ENCODE measurements around the gene PRIM1.

Gene PRIM1

GRCh38 chr12:56699020-56699661, 53.0 kb downstream of the PRIM1 start:
- DNase-seq (ENCODE audit: low read depth in 2 of 2) = peak in 1 of 2 donors; percentile 30
- no peak overlapping the region for H3K4me3 ChIP-seq (replicated peaks in 1 of 2; ENCODE audit: low read depth in 2 of 2, low read length in 2 of 2)
- no peak for TF ChIP-seq CTCF (IDR thresholded peaks at IDR 0.05; ENCODE audit: low read depth, low read length)

- no peak for TF ChIP-seq CTCF (IDR thresholded peaks at IDR 0.05; ENCODE audit: low read depth, low read length)
- peak in 1 of 2 donors; percentile 27 for DNase-seq (ENCODE audit: low read depth in 2 of 2)
- H3K4me3 ChIP-seq (replicated peaks in 1 of 2; ENCODE audit: low read depth in 2 of 2, low read length in 2 of 2) = no peak overlapping the region
Observed at GRCh38 chr12:56695327-56696101, 56.6 kb downstream of the PRIM1 start.

- no peak for DNase-seq (ENCODE audit: low read depth in 2 of 2)
- H3K4me3 ChIP-seq (replicated peaks in 1 of 2; ENCODE audit: low read depth in 2 of 2, low read length in 2 of 2) = no peak overlapping the region
- no peak for TF ChIP-seq CTCF (IDR thresholded peaks at IDR 0.05; ENCODE audit: low read depth, low read length)
Observed at GRCh38 chr12:56694161-56694560, 58.0 kb downstream of the PRIM1 start.

DNA sequence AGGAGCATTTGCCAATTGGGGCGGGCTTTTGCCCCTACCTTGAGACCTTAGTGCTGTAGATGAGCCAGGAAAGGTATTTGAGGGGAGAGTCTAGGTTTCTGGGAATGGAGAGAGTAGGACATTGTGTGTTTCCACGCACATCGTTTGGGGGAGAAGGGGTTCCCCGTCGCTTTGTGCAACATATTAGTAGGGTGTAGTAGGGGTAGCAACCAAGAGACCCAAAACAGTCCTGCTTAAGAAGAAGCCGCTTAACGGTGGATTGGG, 63.3 kb downstream of the PRIM1 start:
- peak overlapping the region; percentile 55 to 61 for H3K4me3 ChIP-seq (replicated peaks in 1 of 2; ENCODE audit: low read depth in 2 of 2, low read length in 2 of 2)
- no peak for DNase-seq (ENCODE audit: low read depth in 2 of 2)
- no peak for TF ChIP-seq CTCF (IDR thresholded peaks at IDR 0.05; ENCODE audit: low read depth, low read length)

- H3K4me3 ChIP-seq (replicated peaks in 1 of 2; ENCODE audit: low read depth in 2 of 2, low read length in 2 of 2) = peak within 1 kb of the TSS; percentile 96 to 98
- DNase-seq (ENCODE audit: low read depth in 2 of 2) = peak; percentile 98 to 99
- no peak for TF ChIP-seq CTCF (IDR thresholded peaks at IDR 0.05; ENCODE audit: low read depth, low read length)
Observed at GRCh38 chr12:56688129-56688845, 63.8 kb downstream of the PRIM1 start, which contains the start of gene PTGES3. TSS of gene PTGES3 (minus strand) at chr12:56688284. CDS start at chr12:56687999, 285 bp downstream.

DNA sequence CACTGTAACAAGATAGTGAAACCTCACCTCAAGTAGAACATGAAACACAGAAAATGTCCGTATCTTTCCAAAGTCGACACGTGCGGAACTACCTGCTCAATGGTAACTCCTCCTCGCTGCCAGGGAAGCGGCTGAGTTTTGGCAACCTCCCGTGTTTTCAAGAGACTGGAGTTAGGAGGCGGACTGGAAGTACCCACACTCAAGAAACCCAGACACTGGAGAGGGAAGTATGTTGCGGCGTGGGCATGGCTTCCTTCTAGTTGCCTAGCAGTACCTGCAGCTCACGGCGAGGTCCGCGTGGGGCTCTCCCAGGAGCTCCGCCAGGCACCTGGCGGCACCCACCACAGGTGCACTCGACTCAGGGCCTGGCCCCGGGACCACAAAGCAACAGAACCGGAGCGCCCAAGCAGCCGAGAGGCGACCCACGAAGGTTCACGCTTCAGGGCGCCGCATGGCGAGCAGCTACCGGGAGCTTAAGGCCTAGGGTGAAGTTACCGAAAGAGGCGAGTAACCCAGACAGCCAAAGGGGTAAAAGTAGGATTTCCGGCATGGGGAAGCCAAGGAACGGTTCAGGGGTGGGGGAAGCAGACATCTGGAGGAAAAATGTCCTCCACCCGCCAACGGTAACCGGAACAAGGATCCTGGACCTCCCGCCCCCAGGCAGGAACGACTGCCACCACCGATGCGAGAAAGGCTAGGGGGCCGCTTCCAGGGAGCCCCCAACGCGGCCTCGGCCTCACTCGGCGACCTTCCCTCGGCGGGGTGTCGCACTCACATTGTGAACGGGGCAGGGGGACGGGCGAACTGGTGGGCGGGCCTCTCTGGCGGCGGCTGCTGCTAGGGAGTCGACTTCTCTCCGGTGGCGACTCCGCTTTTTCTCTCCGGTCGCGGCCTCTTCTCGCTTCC, 64.6 kb downstream of the PRIM1 start:
- TF ChIP-seq CTCF (IDR thresholded peaks at IDR 0.05; ENCODE audit: low read depth, low read length) = no peak
- H3K4me3 ChIP-seq (replicated peaks in 1 of 2; ENCODE audit: low read depth in 2 of 2, low read length in 2 of 2) = peak overlapping the region; percentile 96 to 98
- DNase-seq (ENCODE audit: low read depth in 2 of 2) = peak; percentile 38 to 39
